OCI-LY3 (cell line): Measurements from ENCODE around the gene FBXO21.
"Not testable (repeated sequence)": the region's sequence is repeated elsewhere in the genome, so short reads cannot be mapped to it uniquely, and the experiment has no call there.

Experiments
- H2AFZ ChIP-seq: fragments of 200-600, 300-600 bp; shearing (Covaris generic); 2 replicates; pipeline ENCODE4 v1.6.0; 2014; ENCODE audit warnings: antibody characterized with exemption, low read depth, low read length
- H3K27ac ChIP-seq: fragments of 200-600, 300-600 bp; sonication (generic); 2 replicates; pipeline ENCODE4 v1.5.1; 2014; ENCODE audit warnings: mild to moderate bottlenecking, low read length, moderate library complexity, mixed read lengths
- H3K27me3 ChIP-seq: fragments of 200-600, 300-600 bp; sonication (generic); 2 replicates; pipeline ENCODE4 v1.6.1; 2014; ENCODE audit warnings: low read depth, low read length, mixed read lengths
- H3K36me3 ChIP-seq: fragments of 200-600, 300-600 bp; sonication (generic); replicated peaks from 2 replicates; pipeline ENCODE3; 2014; ENCODE audit warnings: low read depth, low read length, mixed read lengths
- H3K4me1 ChIP-seq: fragments of 300-600, 200-600 bp; sonication (generic); 2 replicates; pipeline ENCODE4 v1.6.1; 2014; ENCODE audit warnings: low read length, mixed read lengths
- H3K4me2 ChIP-seq: fragments of 200-600, 300-600 bp; sonication (generic); 2 replicates; pipeline ENCODE4 v1.6.1; 2014; ENCODE audit warnings: low read length, mixed read lengths
- H3K4me3 ChIP-seq: fragments of 300-600, 200-600 bp; sonication (generic); 2 replicates; pipeline ENCODE4 v1.5.1; 2014; ENCODE audit warnings: antibody characterized with exemption, mild to moderate bottlenecking, low read length, moderate library complexity
- H3K79me2 ChIP-seq: fragments of 300-600, 200-600 bp; shearing (Covaris generic); 2 replicates; pipeline ENCODE4 v1.6.1; 2014; ENCODE audit warnings: mild to moderate bottlenecking, low read length, mixed read lengths
- H3K9ac ChIP-seq: fragments of 300-600, 200-600 bp; shearing (Covaris generic); 2 replicates; pipeline ENCODE4 v1.6.0; 2014; ENCODE audit warnings: mild to moderate bottlenecking, low read length, moderate library complexity
- H3K9me3 ChIP-seq: fragments of 200-600, 300-600 bp; shearing (Covaris generic); 2 replicates; pipeline ENCODE4 v1.6.1; 2014; ENCODE audit warnings: low read length, mixed read lengths; ENCODE audit not compliant: insufficient read depth
- H4K20me1 ChIP-seq: fragments of 200-600, 300-600 bp; sonication (generic); 2 replicates; pipeline ENCODE4 v1.6.1; 2016; ENCODE audit warnings: low read length, mixed read lengths; ENCODE audit not compliant: insufficient read depth
- EZH2phosphoT487 ChIP-seq: fragments of 200-600 bp; shearing (Covaris generic); IDR thresholded peaks from 2 replicates; pipeline ENCODE4 v1.6.1; 2018; ENCODE audit warnings: antibody characterized with exemption, mixed run types, low read depth
- TF ChIP-seq, protein P1 (sequence below): fragments of 200-600, 300-600 bp; sonication (generic); IDR thresholded peaks from 2 replicates; pipeline ENCODE4 v1.5.1; 2014; ENCODE audit warnings: antibody characterized with exemption, low read length, low read depth

FBXO21 gene

DNA sequence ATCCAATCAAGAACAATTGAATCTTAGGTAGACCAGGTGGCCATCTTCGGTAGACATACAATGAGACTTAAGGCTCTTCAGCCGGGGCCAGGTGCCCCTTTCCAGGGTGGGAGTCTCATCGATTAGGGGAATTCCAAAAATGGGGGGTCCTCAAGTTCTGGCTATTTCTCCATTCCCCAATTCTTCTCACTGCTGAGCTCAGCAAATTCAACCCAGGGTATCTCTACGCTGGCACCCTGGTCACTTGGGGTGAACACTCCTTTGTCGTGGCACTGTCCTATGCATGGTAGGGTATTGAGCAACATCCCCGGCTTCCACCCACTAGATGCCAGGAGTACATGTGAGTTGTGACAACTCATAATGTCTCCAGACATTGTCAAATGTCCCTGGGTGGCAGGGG is 34.9 kb upstream of the FBXO21 start:
- TF ChIP-seq EZH2phosphoT487, result no peak
- TF ChIP-seq, protein P1, sequence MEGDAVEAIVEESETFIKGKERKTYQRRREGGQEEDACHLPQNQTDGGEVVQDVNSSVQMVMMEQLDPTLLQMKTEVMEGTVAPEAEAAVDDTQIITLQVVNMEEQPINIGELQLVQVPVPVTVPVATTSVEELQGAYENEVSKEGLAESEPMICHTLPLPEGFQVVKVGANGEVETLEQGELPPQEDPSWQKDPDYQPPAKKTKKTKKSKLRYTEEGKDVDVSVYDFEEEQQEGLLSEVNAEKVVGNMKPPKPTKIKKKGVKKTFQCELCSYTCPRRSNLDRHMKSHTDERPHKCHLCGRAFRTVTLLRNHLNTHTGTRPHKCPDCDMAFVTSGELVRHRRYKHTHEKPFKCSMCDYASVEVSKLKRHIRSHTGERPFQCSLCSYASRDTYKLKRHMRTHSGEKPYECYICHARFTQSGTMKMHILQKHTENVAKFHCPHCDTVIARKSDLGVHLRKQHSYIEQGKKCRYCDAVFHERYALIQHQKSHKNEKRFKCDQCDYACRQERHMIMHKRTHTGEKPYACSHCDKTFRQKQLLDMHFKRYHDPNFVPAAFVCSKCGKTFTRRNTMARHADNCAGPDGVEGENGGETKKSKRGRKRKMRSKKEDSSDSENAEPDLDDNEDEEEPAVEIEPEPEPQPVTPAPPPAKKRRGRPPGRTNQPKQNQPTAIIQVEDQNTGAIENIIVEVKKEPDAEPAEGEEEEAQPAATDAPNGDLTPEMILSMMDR, result no peak
- Histone ChIP-seq H3K27me3 (peaks cover 9% of the 10 kb centered on the region; the same call in 1 of the 2 replicates), H4K20me1 (no peaks in the 10 kb centered on the region), H3K79me2 (no peaks in the 10 kb centered on the region), H3K9ac (no peak overlapping the region), H2AFZ (no peak overlapping the region), H3K4me2 (no peak overlapping the region), H3K36me3 (no peaks in the 10 kb centered on the region), H3K9me3 (no peaks in the 10 kb centered on the region), H3K4me3 (no peak overlapping the region), H3K27ac (no peak overlapping the region), H3K4me1 (no peaks in the 10 kb centered on the region)

DNA sequence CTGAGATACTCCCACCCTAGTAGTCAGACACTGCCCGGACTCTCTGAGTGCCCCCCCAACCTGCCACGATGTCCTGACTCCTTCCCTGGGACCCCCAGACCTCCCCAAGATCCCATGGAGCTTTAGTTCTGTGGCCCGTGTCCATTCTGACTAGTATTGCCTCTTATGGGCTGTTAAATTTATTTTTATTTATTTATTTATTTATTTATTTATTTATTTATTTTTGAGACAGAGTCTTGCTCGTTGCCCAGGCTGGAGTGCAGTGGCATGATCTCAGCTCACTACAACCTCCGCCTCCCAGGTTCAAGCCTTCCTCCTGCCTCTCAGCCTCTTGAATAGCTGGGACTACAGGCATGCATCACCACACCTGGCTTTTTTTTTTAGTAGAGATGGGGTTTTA is 30.7 kb upstream of the FBXO21 start:
- H3K4me1 ChIP-seq, H2AFZ ChIP-seq, H3K27ac ChIP-seq, H4K20me1 ChIP-seq, H3K4me2 ChIP-seq, H3K9ac ChIP-seq, H3K9me3 ChIP-seq, H3K79me2 ChIP-seq, H3K4me3 ChIP-seq, H3K36me3 ChIP-seq: not testable (repeated sequence)
- peaks cover 17% of the 10 kb centered on the region; the same call in 1 of the 2 replicates for H3K27me3 ChIP-seq

DNA sequence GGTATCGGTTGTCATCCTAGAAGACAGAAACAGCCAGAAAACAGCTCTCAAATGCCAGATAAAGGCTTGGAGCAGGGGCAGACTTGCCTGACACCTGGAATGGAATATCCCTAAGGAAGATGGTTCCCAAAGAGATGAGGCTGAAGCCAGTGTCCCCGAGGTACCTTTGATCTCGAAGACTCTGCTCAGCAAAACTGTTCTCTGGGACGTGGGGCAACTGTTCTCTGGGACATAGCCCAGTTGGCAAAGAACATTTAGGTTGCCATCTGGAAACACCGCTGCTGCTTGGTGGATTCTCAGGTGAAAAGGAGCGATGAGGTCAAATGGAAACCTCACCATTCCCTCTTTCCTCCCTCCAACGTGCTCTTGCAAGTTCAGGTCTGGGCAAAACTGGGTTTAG is 27.9 kb upstream of the FBXO21 start:
- no peaks in the 10 kb centered on the region for H3K4me1 ChIP-seq
- H3K9me3 ChIP-seq, result no peaks in the 10 kb centered on the region
- no peak overlapping the region for H3K9ac ChIP-seq
- H3K4me2 ChIP-seq, result no peak overlapping the region
- no peaks in the 10 kb centered on the region for H3K79me2 ChIP-seq
- no peak overlapping the region for H3K27ac ChIP-seq
- H3K4me3 ChIP-seq, result no peak overlapping the region
- no peaks in the 10 kb centered on the region for H4K20me1 ChIP-seq
- H3K36me3 ChIP-seq, result no peaks in the 10 kb centered on the region
- no peak for TF ChIP-seq EZH2phosphoT487
- TF ChIP-seq, protein P1, result no peak
- H2AFZ ChIP-seq, result no peak overlapping the region
- peaks cover 23% of the 10 kb centered on the region; the same call in 1 of the 2 replicates for H3K27me3 ChIP-seq

DNA sequence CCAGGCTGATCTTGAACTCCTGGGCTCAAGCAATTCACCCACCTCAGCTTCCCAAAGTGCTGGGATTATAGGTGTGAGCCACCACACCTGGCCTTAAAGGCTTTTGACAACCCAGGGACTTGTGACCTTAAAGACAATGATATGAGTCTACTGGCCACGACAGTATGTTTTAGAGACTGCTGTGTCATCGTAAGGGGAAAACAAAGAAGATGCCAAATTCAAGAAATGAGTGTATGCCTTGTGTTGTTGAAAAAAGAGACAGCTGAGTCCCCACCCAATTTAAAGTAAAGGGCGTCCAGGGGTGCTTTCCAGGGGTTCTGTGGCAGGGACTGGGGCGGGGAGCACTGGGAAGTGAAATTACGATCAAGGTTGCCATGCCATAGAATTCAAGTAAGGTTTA is 26.4 kb upstream of the FBXO21 start:
- Histone ChIP-seq H3K4me3 (no peak overlapping the region), H3K9me3 (no peaks in the 10 kb centered on the region), H3K9ac (no peak overlapping the region), H3K79me2 (no peaks in the 10 kb centered on the region), H3K27me3 (peaks cover 27% of the 10 kb centered on the region; the same call in 1 of the 2 replicates), H2AFZ (no peak overlapping the region), H4K20me1 (no peaks in the 10 kb centered on the region), H3K27ac (no peak overlapping the region), H3K4me2 (no peak overlapping the region), H3K4me1 (no peaks in the 10 kb centered on the region), H3K36me3 (no peaks in the 10 kb centered on the region)
- TF ChIP-seq EZH2phosphoT487, result no peak
- TF ChIP-seq, protein P1, result no peak

DNA sequence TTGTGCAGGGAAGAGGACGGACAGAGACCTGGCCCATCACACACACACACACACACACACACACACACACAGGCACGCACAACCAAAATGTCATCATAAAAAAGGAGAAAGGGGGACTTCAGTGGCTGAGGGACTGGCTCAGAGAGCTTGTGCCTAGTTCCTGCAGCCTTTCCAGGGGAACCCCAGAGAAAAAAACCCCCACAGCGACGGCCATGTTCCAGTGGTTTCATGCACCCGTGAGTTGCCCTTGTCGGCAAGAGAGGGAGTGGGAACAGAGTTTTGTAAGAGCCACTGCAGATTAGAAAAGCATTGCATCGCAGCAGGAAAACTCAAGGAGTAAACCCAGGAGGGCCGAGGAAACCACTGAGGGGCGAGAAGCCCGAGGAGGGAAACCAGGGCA is 24.5 kb upstream of the FBXO21 start:
- Histone ChIP-seq H2AFZ (no peak overlapping the region), H3K4me2 (no peak overlapping the region), H3K27ac (no peak overlapping the region), H3K4me1 (no peaks in the 10 kb centered on the region), H4K20me1 (no peaks in the 10 kb centered on the region), H3K9ac (no peak overlapping the region), H3K27me3 (peaks cover 19% of the 10 kb centered on the region; the same call in 1 of the 2 replicates), H3K9me3 (no peaks in the 10 kb centered on the region), H3K79me2 (no peaks in the 10 kb centered on the region), H3K36me3 (no peaks in the 10 kb centered on the region), H3K4me3 (no peak overlapping the region)
- TF ChIP-seq, protein P1, result no peak
- no peak for TF ChIP-seq EZH2phosphoT487
